Upper lobe of right lung (tissue), 1 donor: ENCODE results near the gene TNFRSF1B. TPM values are rescaled to one million over a fixed set of nuclear protein-coding genes. Genes with fewer than 3 reads are reported as not detected.

Experiments
- ATAC-seq: fragments of 200-7000 bp; cut with Tn5 transposase; one replicate; pipeline ENCODE4 v1.9.1; 2020; ENCODE audit warnings: mild to moderate bottlenecking, moderate library complexity
- DNase-seq: peaks from one replicate; pipeline ENCODE4 v3.0.0-alpha.2; 2020
- H3K27ac ChIP-seq: fragments of 200-600 bp; one replicate; pipeline ENCODE4 v1.8.0; 2022
- H3K27me3 ChIP-seq: fragments of 200-600 bp; one replicate; pipeline ENCODE4 v1.8.0; 2022; ENCODE audit warnings: mild to moderate bottlenecking
- H3K36me3 ChIP-seq: fragments of 200-600 bp; one replicate; pipeline ENCODE4 v1.8.0; 2022
- H3K4me1 ChIP-seq: fragments of 200-600 bp; one replicate; pipeline ENCODE4 v1.8.0; 2022
- H3K4me3 ChIP-seq: fragments of 200-600 bp; one replicate; pipeline ENCODE4 v1.8.0; 2022; ENCODE audit warnings: mild to moderate bottlenecking
- H3K9me3 ChIP-seq: fragments of 200-600 bp; one replicate; pipeline ENCODE4 v1.8.0; 2022
- intact Hi-C: fragments of 100-400 bp; cut with DNase I; formaldehyde crosslinking; loops from one replicate; pipeline ENCODE4 v1.11.0; 2022
- total RNA-seq: library from RNA; stranded (reverse); fragmentation: NEBNext Ultra II Directional; extraction: Animal tissue kit (Norgen Biotek cat#: 25700); gene quantifications from one replicate; pipeline ENCODE4 v1.2.1, GENCODE V29; 2021
- TF ChIP-seq, protein P1 (sequence below): fragments of 200-600 bp; IDR thresholded peaks from one replicate; pipeline ENCODE4 v1.8.0; 2022; ENCODE audit warnings: antibody characterized with exemption
- donor health status: DM: no; HTN: yes; CAD: no; lungs with severe emphysema.

The TNFRSF1B gene
- total RNA-seq, 1 donor from 2014 or later: 62.4 TPM

DNA sequence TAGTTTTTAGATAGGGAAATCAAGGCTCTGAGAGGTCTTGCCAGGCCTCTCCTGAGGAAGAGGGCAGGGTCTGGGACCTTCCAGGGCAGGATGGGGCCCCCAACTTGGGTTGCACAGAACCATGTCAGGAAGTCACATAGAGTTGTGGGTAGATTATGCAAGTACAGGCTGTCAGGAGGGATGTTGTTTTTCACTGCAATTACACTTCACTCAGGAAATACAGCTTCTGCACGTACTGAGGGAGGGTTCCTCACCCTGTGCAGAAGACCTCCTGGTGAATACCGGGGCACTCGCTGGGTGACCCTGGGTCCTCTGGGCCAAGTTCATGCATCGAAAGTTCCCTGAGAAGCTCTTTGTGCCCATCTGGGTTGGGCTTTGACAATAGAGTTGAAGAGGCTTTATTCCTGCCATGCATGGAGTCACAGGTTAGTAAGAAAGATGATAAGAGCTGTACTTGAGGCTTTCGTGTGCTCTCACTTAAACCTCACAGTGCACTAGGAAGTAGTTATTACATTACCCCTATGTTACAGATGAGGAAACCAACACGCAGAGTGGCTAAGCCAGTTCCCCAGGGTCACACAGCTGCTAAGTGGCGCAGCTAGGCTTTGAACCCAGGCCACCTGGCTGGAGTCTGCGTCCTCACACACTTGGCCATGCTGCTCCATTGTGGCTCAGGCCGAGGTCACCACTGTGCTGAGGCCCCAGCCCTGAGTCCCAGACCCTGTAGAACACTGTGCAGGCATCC lies 16.2 kb upstream of the TNFRSF1B start:
- ATAC-seq (peak; percentile 65), DNase-seq (no peak)
- Histone ChIP-seq H3K9me3 (no peaks in the 10 kb centered on the region), H3K27ac (peak overlapping the region; percentile 73), H3K4me3 (no peak overlapping the region), H3K4me1 (peaks cover 61% of the 10 kb centered on the region), H3K36me3 (no peaks in the 10 kb centered on the region), H3K27me3 (no peaks in the 10 kb centered on the region)
- TF ChIP-seq, protein P1, sequence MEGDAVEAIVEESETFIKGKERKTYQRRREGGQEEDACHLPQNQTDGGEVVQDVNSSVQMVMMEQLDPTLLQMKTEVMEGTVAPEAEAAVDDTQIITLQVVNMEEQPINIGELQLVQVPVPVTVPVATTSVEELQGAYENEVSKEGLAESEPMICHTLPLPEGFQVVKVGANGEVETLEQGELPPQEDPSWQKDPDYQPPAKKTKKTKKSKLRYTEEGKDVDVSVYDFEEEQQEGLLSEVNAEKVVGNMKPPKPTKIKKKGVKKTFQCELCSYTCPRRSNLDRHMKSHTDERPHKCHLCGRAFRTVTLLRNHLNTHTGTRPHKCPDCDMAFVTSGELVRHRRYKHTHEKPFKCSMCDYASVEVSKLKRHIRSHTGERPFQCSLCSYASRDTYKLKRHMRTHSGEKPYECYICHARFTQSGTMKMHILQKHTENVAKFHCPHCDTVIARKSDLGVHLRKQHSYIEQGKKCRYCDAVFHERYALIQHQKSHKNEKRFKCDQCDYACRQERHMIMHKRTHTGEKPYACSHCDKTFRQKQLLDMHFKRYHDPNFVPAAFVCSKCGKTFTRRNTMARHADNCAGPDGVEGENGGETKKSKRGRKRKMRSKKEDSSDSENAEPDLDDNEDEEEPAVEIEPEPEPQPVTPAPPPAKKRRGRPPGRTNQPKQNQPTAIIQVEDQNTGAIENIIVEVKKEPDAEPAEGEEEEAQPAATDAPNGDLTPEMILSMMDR: no peak
- intact Hi-C loops: no loop called here

DNA sequence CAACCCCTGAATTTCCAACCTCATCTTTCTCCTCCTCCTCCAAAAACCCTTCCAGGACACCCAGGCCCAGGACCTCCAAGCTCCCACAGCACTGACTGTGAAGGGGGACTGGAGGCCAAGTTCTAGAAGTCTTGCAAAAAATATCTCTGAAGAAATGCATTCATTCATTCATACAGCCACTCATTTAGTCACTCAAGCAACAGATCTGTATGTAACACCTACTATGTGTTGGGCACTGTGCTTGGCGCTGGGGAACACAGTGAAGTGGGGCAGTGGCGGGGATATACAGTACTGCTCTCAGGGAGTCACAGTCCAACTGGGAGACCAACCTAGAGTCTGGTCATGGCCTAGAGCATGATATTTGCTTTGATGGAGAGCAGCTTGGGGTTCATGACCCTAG lies 15.3 kb upstream of the TNFRSF1B start:
- H3K36me3 ChIP-seq: no peaks in the 10 kb centered on the region

DNA sequence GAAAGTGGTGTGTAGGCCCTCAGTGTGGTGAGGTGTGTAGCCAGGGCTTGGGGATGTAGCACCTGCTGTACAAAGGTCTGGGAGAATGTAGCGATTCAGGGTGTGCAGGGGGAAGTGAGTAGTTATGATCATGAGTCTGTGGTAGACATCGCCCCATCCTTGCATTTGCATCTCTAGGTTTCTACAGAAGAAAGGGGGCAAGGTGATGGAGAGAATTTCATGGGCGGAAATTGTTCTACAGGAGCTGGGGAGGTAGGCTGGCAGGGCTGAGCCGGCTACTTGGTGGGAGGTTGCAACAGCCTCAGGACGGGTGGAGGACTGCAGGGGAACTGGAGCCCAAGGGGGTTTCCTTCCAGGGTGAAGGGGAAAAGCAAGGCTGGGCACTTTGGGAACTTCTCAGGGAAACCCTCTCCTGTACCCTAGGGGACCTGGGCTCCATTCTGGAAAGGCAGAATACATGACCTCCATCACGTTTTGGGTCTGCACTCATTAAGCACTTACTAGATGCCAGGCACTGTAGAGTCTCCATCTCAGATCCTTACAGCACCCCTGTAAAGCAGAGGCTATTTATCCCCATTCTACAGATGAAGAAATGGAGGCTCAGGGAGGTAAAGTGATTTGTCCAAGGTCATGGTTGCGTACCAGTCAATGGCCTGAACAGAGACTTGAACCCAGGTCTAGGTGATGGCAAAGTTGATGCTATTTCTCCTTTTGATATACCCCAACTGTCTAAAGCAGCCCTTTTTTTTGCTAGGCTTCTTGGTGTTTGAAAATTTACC lies 14.5 kb upstream of the TNFRSF1B start:
- intact Hi-C loops: no loop called here
- no peak overlapping the region for H3K4me3 ChIP-seq
- no peaks in the 10 kb centered on the region for H3K27me3 ChIP-seq
- ATAC-seq (no peak), DNase-seq (no peak)
- peak overlapping the region; percentile 75 for H3K27ac ChIP-seq
- no peaks in the 10 kb centered on the region for H3K9me3 ChIP-seq
- peaks cover 55% of the 10 kb centered on the region for H3K4me1 ChIP-seq
- TF ChIP-seq, protein P1: no peak
- H3K36me3 ChIP-seq: no peaks in the 10 kb centered on the region

More for the DNA sequence above, 15.3 kb upstream of the TNFRSF1B start:
- DNase-seq (no peak), ATAC-seq (no peak)
- Histone ChIP-seq H3K4me1 (peaks cover 57% of the 10 kb centered on the region), H3K27me3 (no peaks in the 10 kb centered on the region), H3K4me3 (no peak overlapping the region), H3K27ac (peak overlapping the region; percentile 73), H3K9me3 (no peaks in the 10 kb centered on the region)
- TF ChIP-seq, protein P1: no peak
- intact Hi-C loops: no loop called here

DNA sequence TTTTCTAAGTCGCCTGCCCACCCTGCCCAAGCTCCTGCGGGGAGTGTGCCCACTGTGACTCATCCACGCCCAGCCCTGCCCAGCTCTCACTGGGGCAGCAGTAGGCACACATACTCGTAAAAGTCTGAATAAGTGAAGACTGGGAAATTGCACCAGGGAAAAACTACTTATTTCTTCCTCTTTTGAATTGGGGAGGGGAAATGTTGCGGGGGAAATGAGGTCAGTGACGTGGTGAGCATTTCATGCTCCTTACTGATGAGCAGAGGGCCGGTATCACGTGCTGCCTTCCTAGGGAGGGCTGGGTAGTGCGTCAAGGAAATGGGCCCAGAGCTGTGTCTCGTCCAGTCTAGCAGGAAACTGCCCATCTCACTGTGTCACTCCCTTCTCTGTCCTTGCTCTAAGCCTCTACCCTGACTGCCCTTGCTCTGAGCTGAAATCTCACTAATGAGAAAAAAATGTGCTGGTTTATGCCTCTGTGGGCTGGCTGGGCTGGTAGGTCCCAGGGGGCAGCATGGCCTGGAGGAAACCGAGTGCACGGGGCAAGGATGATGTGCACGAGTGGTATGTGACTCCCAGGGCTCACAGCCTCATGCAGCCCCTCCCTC lies 13.5 kb upstream of the TNFRSF1B start:
- Histone ChIP-seq H3K27ac (peak overlapping the region; percentile 75), H3K9me3 (no peaks in the 10 kb centered on the region), H3K27me3 (no peaks in the 10 kb centered on the region), H3K36me3 (no peaks in the 10 kb centered on the region), H3K4me3 (no peak overlapping the region), H3K4me1 (peaks cover 52% of the 10 kb centered on the region)
- intact Hi-C loops: no loop called here
- ATAC-seq: peak; percentile 84
- peak; percentile 76 for DNase-seq
- TF ChIP-seq, protein P1: no peak

DNA sequence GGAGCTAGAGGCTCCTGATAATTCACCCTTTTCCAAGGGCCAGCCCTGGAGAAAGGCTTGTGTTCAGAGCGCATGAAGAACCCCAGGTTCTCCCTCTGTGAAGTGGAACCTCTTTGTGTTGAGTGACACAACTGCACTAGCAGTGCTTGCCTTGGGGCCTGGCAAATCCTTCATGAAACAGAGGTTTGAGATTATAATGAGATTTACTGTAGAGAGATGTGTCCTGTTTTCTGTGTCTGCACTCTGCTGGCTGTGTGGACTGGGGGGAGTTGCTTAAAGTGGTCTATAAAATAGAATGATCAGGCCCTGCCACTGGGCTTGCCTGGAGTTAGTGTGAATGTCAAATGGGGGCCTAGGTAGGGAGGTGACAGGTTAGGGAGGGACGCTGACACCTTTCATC lies 11.5 kb upstream of the TNFRSF1B start:
- ATAC-seq (no peak), DNase-seq (no peak)
- Histone ChIP-seq H3K4me1 (peaks cover 33% of the 10 kb centered on the region), H3K27me3 (no peaks in the 10 kb centered on the region), H3K27ac (no peak overlapping the region), H3K4me3 (no peak overlapping the region), H3K36me3 (no peaks in the 10 kb centered on the region), H3K9me3 (no peaks in the 10 kb centered on the region)
- intact Hi-C loops: no loop called here
- TF ChIP-seq, protein P1: no peak
